Measurements from ENCODE around the gene RNASE12.

The RNASE12 gene

GRCh38 chr14:20613094-20614037, 22.2 kb upstream of the RNASE12 start (continued):
- TF ChIP-seq ZNF473 (tag by site-specific recombination; IDR thresholded peaks at IDR 0.05), result no peak
- peak; percentile 60 for TF ChIP-seq ZNF785 (tag by site-specific recombination; IDR thresholded peaks at IDR 0.05)
- TF ChIP-seq ZNF112 (tag by site-specific recombination; IDR thresholded peaks at IDR 0.05), result no peak
- peak; percentile 64; the same call in 1 of the 2 replicates for TF ChIP-seq BCL11B (tag by site-specific recombination; IDR thresholded peaks at IDR 0.05; ENCODE audit: low read depth)
- TF ChIP-seq ZNF266 (tag by site-specific recombination; IDR thresholded peaks at IDR 0.05; ENCODE audit: low read depth), result no peak
- TF ChIP-seq ZNF658 (tag by site-specific recombination; IDR thresholded peaks at IDR 0.05), result no peak
- TF ChIP-seq ZNF341 (tag by site-specific recombination; IDR thresholded peaks at IDR 0.05; ENCODE audit: low read depth), result no peak; the same call in 1 of the 2 replicates
- no peak; the same call in 1 of the 2 replicates for TF ChIP-seq YY1 (tag by site-specific recombination; IDR thresholded peaks at IDR 0.05)
- no peak for TF ChIP-seq ZNF670 (tag by site-specific recombination; IDR thresholded peaks at IDR 0.05; ENCODE audit: low read depth)
- TF ChIP-seq ZNF248 (tag by site-specific recombination; IDR thresholded peaks at IDR 0.05), result no peak
- no peak for TF ChIP-seq PRDM4 (tag by site-specific recombination; IDR thresholded peaks at IDR 0.05)
- TF ChIP-seq REST (tag by site-specific recombination; IDR thresholded peaks at IDR 0.05), result peak; percentile 9; the same call in 1 of the 2 replicates
- TF ChIP-seq TSHZ1 (tag by site-specific recombination; IDR thresholded peaks at IDR 0.05; ENCODE audit: borderline replicate concordance), result peak; percentile 4; the same call in 1 of the 2 replicates
- TF ChIP-seq ZNF701 (tag by site-specific recombination; IDR thresholded peaks at IDR 0.05), result no peak
- peak; percentile 65; the same call in 1 of the 2 replicates for TF ChIP-seq ZNF391 (tag by site-specific recombination; IDR thresholded peaks at IDR 0.05; ENCODE audit: borderline replicate concordance, low read depth)
- TF ChIP-seq ZNF394 (tag by site-specific recombination; IDR thresholded peaks at IDR 0.05; ENCODE audit: borderline replicate concordance), result peak; percentile 90
- no peak for TF ChIP-seq ZNF155 (tag by site-specific recombination; IDR thresholded peaks at IDR 0.05)
- TF ChIP-seq ZNF175 (tag by site-specific recombination; IDR thresholded peaks at IDR 0.05), result no peak
- peak; percentile 84 for TF ChIP-seq ZNF629 (tag by site-specific recombination; IDR thresholded peaks at IDR 0.05)
- TF ChIP-seq KLF9 (tag by site-specific recombination; IDR thresholded peaks at IDR 0.05; ENCODE audit: low read depth), result no peak
- no peak for TF ChIP-seq ZNF791 (tag by site-specific recombination; IDR thresholded peaks at IDR 0.05)
- peak; percentile 26; the same call in 1 of the 2 replicates for TF ChIP-seq ZNF518A (tag by site-specific recombination; conservative IDR thresholded peaks at IDR 0.05; ENCODE audit: low read depth)
- TF ChIP-seq ZNF600 (tag by site-specific recombination; IDR thresholded peaks at IDR 0.05), result peak; percentile 86; the same call in 1 of the 2 replicates
- peak; percentile 84 for TF ChIP-seq ZNF2 (tag by site-specific recombination; IDR thresholded peaks at IDR 0.05)

Measured in HEK293 (cell line).